ENCODE data around the gene DSCAM. TPM values are rescaled to one million over a fixed set of nuclear protein-coding genes. Genes with fewer than 3 reads are reported as not detected.
"Not testable (repeated sequence)": the region's sequence is repeated elsewhere in the genome, so short reads cannot be mapped to it uniquely, and the experiment has no call there.

DSCAM gene
- total and polyA plus RNA-seq, 2 experiments from 2014 or later, result not detected

DNA sequence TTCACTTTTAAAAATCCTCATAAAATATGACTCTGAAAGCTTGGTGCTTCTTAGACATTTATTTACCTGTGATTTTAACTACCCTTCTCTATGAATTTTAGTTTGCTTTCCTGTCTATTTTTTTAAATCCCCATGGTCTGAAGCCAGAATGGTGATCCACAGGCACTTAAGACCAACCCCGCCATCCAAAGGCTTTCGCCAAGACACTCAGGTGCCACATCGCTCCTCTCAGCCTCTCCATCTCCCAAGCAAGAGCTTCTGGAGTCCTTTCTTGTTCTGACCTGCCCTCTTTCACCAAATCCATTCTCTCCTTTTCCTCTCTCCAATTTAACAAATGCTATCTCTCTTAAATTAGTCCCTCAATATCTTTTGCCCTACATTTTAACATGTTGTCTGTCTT, 515.2 kb downstream of the DSCAM start:
- WGBS, 2 experiments (ENCODE audit: low coverage in 1 of 2, low lambda C conversion rate in 2 of 2, missing lambda C conversion rate in 2 of 2), result 34 to 60% methylated on average over 3 of the region's 3 CpGs
- in situ Hi-C loops (cut with MboI), result no loop called here

GRCh38 chr21:40331172-40331571, 515.8 kb downstream of the DSCAM start:
- H3K4me1 ChIP-seq (ENCODE audit: insufficient read depth), result no peaks in the 10 kb centered on the region
- no peak overlapping the region for H3K9ac ChIP-seq
- H2AFZ ChIP-seq, result no peak overlapping the region
- no peaks in the 10 kb centered on the region for H4K20me1 ChIP-seq (ENCODE audit: insufficient read depth)
- DNase-seq, result no peak
- no peak overlapping the region for H3K4me3 ChIP-seq
- H3K79me2 ChIP-seq (ENCODE audit: insufficient read depth), result no peaks in the 10 kb centered on the region
- 13 to 18% methylated on average over 9 of the region's 9 CpGs for WGBS, 2 experiments (ENCODE audit: low coverage in 1 of 2, low lambda C conversion rate in 2 of 2, missing lambda C conversion rate in 2 of 2)
- TF ChIP-seq EZH2 (IDR thresholded peaks at IDR 0.05; ENCODE audit: insufficient read depth, poor library complexity, severe bottlenecking) (no peak), EZH2phosphoT487 (IDR thresholded peaks at IDR 0.05; ENCODE audit: insufficient read depth, low read depth) (no peak)
- no peak overlapping the region for H3K27ac ChIP-seq
- in situ Hi-C loops (cut with MboI), result no loop called here
- no peaks in the 10 kb centered on the region for H3K36me3 ChIP-seq (ENCODE audit: low read depth)
- no peaks in the 10 kb centered on the region for H3K9me3 ChIP-seq (ENCODE audit: low read depth)
- no peaks in the 10 kb centered on the region for H3K9me2 ChIP-seq (ENCODE audit: insufficient read depth)
- H3K4me2 ChIP-seq (ENCODE audit: unreplicated experiment), result no peak overlapping the region
- no peaks in the 10 kb centered on the region for H3F3A ChIP-seq (ENCODE audit: insufficient read depth)
- H3K27me3 ChIP-seq (replicated peaks; ENCODE audit: insufficient read depth), result no peaks in the 10 kb centered on the region

More for the DNA sequence above, 515.2 kb downstream of the DSCAM start:
- H3K36me3 ChIP-seq (ENCODE audit: low read depth), result no peaks in the 10 kb centered on the region
- no peak overlapping the region for H2AFZ ChIP-seq
- no peak overlapping the region for H3K4me2 ChIP-seq (ENCODE audit: unreplicated experiment)
- no peaks in the 10 kb centered on the region for H3K9me3 ChIP-seq (ENCODE audit: low read depth)
- no peaks in the 10 kb centered on the region for H3F3A ChIP-seq (ENCODE audit: insufficient read depth)
- no peak for DNase-seq
- H3K4me3 ChIP-seq, result no peak overlapping the region
- no peaks in the 10 kb centered on the region for H3K79me2 ChIP-seq (ENCODE audit: insufficient read depth)
- H3K9ac ChIP-seq, result no peak overlapping the region
- TF ChIP-seq EZH2 (IDR thresholded peaks at IDR 0.05; ENCODE audit: insufficient read depth, poor library complexity, severe bottlenecking) (no peak), EZH2phosphoT487 (IDR thresholded peaks at IDR 0.05; ENCODE audit: insufficient read depth, low read depth) (no peak)
- H3K27ac ChIP-seq, result no peak overlapping the region
- H3K27me3 ChIP-seq (replicated peaks; ENCODE audit: insufficient read depth), result no peaks in the 10 kb centered on the region
- no peaks in the 10 kb centered on the region for H4K20me1 ChIP-seq (ENCODE audit: insufficient read depth)
- no peaks in the 10 kb centered on the region for H3K4me1 ChIP-seq (ENCODE audit: insufficient read depth)
- no peaks in the 10 kb centered on the region for H3K9me2 ChIP-seq (ENCODE audit: insufficient read depth)

DNA sequence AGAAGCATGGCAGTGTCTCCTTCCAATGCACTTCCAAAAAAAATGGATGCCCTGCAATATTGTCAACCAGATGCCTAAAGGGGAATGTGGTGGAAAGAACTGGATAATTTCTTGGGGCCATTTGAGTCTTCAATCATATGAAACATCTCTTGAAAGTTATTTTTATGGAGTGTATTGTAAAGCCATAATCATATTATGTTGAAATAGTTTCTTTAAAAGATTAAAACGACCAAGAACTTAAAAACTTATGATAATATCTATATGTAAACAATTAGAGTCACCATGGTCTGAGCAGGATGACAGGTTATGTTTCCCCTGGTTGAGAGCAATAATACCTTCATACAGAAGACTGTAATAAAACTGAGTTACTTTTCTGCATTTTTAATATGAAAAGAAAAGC, 522.6 kb downstream of the DSCAM start:
- Histone ChIP-seq H3K9ac (no peak overlapping the region), H3K27me3 (replicated peaks; ENCODE audit: insufficient read depth) (no peaks in the 10 kb centered on the region), H3K9me2 (ENCODE audit: insufficient read depth) (no peaks in the 10 kb centered on the region), H3K9me3 (ENCODE audit: low read depth) (no peaks in the 10 kb centered on the region), H3K27ac (no peak overlapping the region), H3K4me1 (ENCODE audit: insufficient read depth) (no peaks in the 10 kb centered on the region), H3K4me3 (no peak overlapping the region), H4K20me1 (ENCODE audit: insufficient read depth) (no peaks in the 10 kb centered on the region), H3K36me3 (ENCODE audit: low read depth) (no peaks in the 10 kb centered on the region), H3F3A (ENCODE audit: insufficient read depth) (no peaks in the 10 kb centered on the region), H3K79me2 (ENCODE audit: insufficient read depth) (no peaks in the 10 kb centered on the region), H2AFZ (no peak overlapping the region), H3K4me2 (ENCODE audit: unreplicated experiment) (no peak overlapping the region)
- WGBS, 2 experiments (ENCODE audit: low coverage in 1 of 2, low lambda C conversion rate in 2 of 2, missing lambda C conversion rate in 2 of 2), result 0 to 5% methylated on average over 1 of the region's 1 CpG
- DNase-seq, result no peak
- TF ChIP-seq EZH2phosphoT487 (IDR thresholded peaks at IDR 0.05; ENCODE audit: insufficient read depth, low read depth), result no peak
- TF ChIP-seq EZH2 (IDR thresholded peaks at IDR 0.05; ENCODE audit: insufficient read depth, poor library complexity, severe bottlenecking), result no peak
- in situ Hi-C loops (cut with MboI), result no loop called here

DNA sequence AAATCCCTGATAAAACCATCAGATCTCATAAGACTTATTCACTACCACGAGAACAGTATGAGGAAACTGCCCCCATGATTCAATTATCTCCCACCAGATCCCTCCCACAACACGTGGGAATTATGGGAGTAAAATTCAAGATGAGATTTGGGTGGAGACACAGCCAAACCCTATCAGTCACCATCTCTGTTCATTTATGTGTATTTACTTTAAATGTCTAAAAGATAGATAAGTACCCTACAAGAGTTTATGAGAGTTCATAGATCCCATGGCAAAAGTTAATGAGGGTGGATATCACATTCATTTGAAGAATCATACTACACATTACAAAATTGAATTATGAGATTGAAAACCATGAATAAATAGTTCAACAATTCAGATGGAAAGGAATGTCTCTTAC, 526.2 kb downstream of the DSCAM start:
- 5 to 14% methylated on average over 2 of the region's 2 CpGs for WGBS, 2 experiments (ENCODE audit: low coverage in 1 of 2, low lambda C conversion rate in 2 of 2, missing lambda C conversion rate in 2 of 2)
- H3K9ac ChIP-seq; H3K9me2 ChIP-seq (ENCODE audit: insufficient read depth); H3K4me2 ChIP-seq (ENCODE audit: unreplicated experiment); H2AFZ ChIP-seq; H3K4me3 ChIP-seq; H3K27me3 ChIP-seq (replicated peaks; ENCODE audit: insufficient read depth); H3K4me1 ChIP-seq (ENCODE audit: insufficient read depth); H3K9me3 ChIP-seq (ENCODE audit: low read depth); in situ Hi-C loops (cut with MboI); DNase-seq; H3K36me3 ChIP-seq (ENCODE audit: low read depth); H3F3A ChIP-seq (ENCODE audit: insufficient read depth); H4K20me1 ChIP-seq (ENCODE audit: insufficient read depth); H3K79me2 ChIP-seq (ENCODE audit: insufficient read depth); H3K27ac ChIP-seq: not testable (repeated sequence)

DNA sequence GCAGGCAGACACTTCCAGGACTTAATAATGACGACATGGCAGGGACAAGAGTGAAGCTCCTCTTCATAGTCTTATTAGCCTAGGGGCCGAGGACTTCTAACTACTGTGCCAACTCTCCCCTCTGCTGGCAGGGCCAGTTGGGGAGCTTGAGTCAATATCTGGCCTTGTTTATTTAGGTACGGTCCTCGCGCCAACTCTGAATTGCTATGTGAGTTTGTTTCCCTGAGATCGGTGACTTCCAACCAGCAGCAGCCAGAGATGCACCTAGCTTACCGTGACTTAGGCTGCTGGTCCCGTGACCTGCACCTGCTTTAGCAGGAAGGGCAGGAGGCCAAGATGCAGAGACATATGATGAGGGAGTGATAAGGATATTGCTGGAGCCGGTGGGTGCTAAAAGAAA, 528.6 kb downstream of the DSCAM start:
- Histone ChIP-seq H3K27ac (no peak overlapping the region), H3K4me2 (ENCODE audit: unreplicated experiment) (no peak overlapping the region), H3K27me3 (replicated peaks; ENCODE audit: insufficient read depth) (no peaks in the 10 kb centered on the region), H3K9me2 (ENCODE audit: insufficient read depth) (no peaks in the 10 kb centered on the region), H4K20me1 (ENCODE audit: insufficient read depth) (no peaks in the 10 kb centered on the region), H3K9me3 (ENCODE audit: low read depth) (no peaks in the 10 kb centered on the region), H3K9ac (no peak overlapping the region), H3F3A (ENCODE audit: insufficient read depth) (no peaks in the 10 kb centered on the region), H3K36me3 (ENCODE audit: low read depth) (no peaks in the 10 kb centered on the region), H3K79me2 (ENCODE audit: insufficient read depth) (no peaks in the 10 kb centered on the region), H2AFZ (no peak overlapping the region), H3K4me1 (ENCODE audit: insufficient read depth) (no peaks in the 10 kb centered on the region), H3K4me3 (no peak overlapping the region)
- 54 to 63% methylated on average over 9 of the region's 9 CpGs for WGBS, 2 experiments (ENCODE audit: low coverage in 1 of 2, low lambda C conversion rate in 2 of 2, missing lambda C conversion rate in 2 of 2)
- in situ Hi-C loops (cut with MboI), result no loop called here
- DNase-seq, result no peak
- TF ChIP-seq EZH2phosphoT487 (IDR thresholded peaks at IDR 0.05; ENCODE audit: insufficient read depth, low read depth), result no peak
- TF ChIP-seq EZH2 (IDR thresholded peaks at IDR 0.05; ENCODE audit: insufficient read depth, poor library complexity, severe bottlenecking), result no peak
